HepG2 (cell line): ENCODE data around the gene GDF11. TPM values are rescaled to one million over a fixed set of nuclear protein-coding genes. Genes with fewer than 3 reads are reported as not detected.
A peak's percentile ranks its signal among the peaks of the same experiment; 100 is the strongest.

Source experiments
- FOXP1 ChIP-seq, 2 experiments: fragments of 450-650 bp in 1 of 2; IDR thresholded peaks; 2 replicates each; pipeline ENCODE4 v1.6.1; 2017 to 2018; ENCODE audit warnings: antibody characterized with exemption in 1 of 2
- SNAPC4 ChIP-seq: sonication (generic); formaldehyde crosslinking; IDR thresholded peaks from 2 replicates; pipeline ENCODE4 v1.4.0; 2020; ENCODE audit warnings: mild to moderate bottlenecking, missing genetic modification reagents
- SRSF1 ChIP-seq: fragments of 200-400 bp; formaldehyde crosslinking; optimal IDR thresholded peaks from 2 replicates; pipeline ENCODE3; 2017; ENCODE audit warnings: mild to moderate bottlenecking, low read depth, low read length, moderate library complexity
- ZNF318 ChIP-seq: sonication (generic); formaldehyde crosslinking; IDR thresholded peaks from 2 replicates; pipeline ENCODE4 v1.4.0; 2020; ENCODE audit warnings: mild to moderate bottlenecking, missing genetic modification reagents
- ZNF597 ChIP-seq: sonication (generic); formaldehyde crosslinking; IDR thresholded peaks from 2 replicates; pipeline ENCODE4 v1.5.0; 2020; ENCODE audit warnings: missing genetic modification reagents
- polyA plus RNA-seq, 8 experiments: library from polyadenylated mRNA; depleted of rRNA in 3 of 8; stranded (reverse) in 7 of 8; unstranded in 1 of 8; fragments of >200 nt; fragmentation: Illumina TruSeq in 4 of 8; extraction: Trizol in 4 of 8; gene quantifications; 2 replicates each; pipeline versions ENCODE4 v1.2.1 to v1.2.3, GENCODE V29; 2011 to 2016; ENCODE audit warnings: low read depth in 4 of 8, missing spikeins in 1 of 8, mixed read lengths in 1 of 8; ENCODE audit not compliant: insufficient read depth in 1 of 8
- total RNA-seq, 5 experiments: library from RNA; depleted of rRNA; stranded (reverse); fragments of >200 nt; fragmentation: Illumina TruSeq; extraction: Trizol; gene quantifications; 2 replicates each; pipeline ENCODE4 v1.2.3, GENCODE V29; 2016; ENCODE audit warnings: low read depth in 1 of 5

Gene GDF11
- total and polyA plus RNA-seq, 2 of the 13 experiments (the other 11 are each of a cell fraction or from before 2014, with no cell fraction given) = 0.63 to 1.5 TPM

- no peak for TF ChIP-seq ZNF318
- TF ChIP-seq ZNF597 (CRISPR knock-in tag) = no peak
- TF ChIP-seq SNAPC4 (CRISPR knock-in tag) = 0 out of 2 replicates have a peak, but pooled peaks have one; percentile 49
- no peak for TF ChIP-seq FOXP1 (IDR thresholded peaks at IDR 0.05)
- no peak for TF ChIP-seq FOXP1 (CRISPR knock-in tag; IDR thresholded peaks at IDR 0.05)
- peak; percentile 3 for TF ChIP-seq SRSF1
Measured at GRCh38 chr12:55716582-55716957, 26.4 kb upstream of the GDF11 start (continued).
